Measurements from ENCODE around the gene ZNF714.
A peak's percentile ranks its signal among the peaks of the same experiment; 100 is the strongest.
"Not testable (repeated sequence)": the region's sequence is repeated elsewhere in the genome, so short reads cannot be mapped to it uniquely, and the experiment has no call there.

The ZNF714 gene

GRCh38 chr19:21133633-21134032 is 51.6 kb downstream of the ZNF714 start:
- no peak for ATAC-seq

GRCh38 chr19:21134934-21135366 is 52.9 kb downstream of the ZNF714 start:
- no peak for ATAC-seq

- ATAC-seq, result no peak
Observed at GRCh38 chr19:21135433-21135832, 53.4 kb downstream of the ZNF714 start.

GRCh38 chr19:21138130-21138529 is 56.1 kb downstream of the ZNF714 start:
- ATAC-seq, result no peak

GRCh38 chr19:21141006-21141405 is 59.0 kb downstream of the ZNF714 start:
- ATAC-seq, result not testable (repeated sequence)

GRCh38 chr19:21141787-21142464 is 59.9 kb downstream of the ZNF714 start, which contains the start of gene ZNF431:
TSS of gene ZNF431 (plus strand) at chr19:21142040. CDS start at chr19:21142184, 144 bp downstream.
- peak; percentile 100 for ATAC-seq

- ATAC-seq, result no peak
Observed at GRCh38 chr19:21143428-21143827, 61.4 kb downstream of the ZNF714 start.

GRCh38 chr19:21143854-21144253 is 61.9 kb downstream of the ZNF714 start:
- ATAC-seq, result no peak

- peak; percentile 70 to 87 for ATAC-seq
Observed at GRCh38 chr19:21147540-21147939, 65.5 kb downstream of the ZNF714 start.

- ATAC-seq, result no peak
Observed at GRCh38 chr19:21148681-21149080, 66.7 kb downstream of the ZNF714 start.

- no peak for ATAC-seq
Observed at GRCh38 chr19:21149877-21150276, 67.9 kb downstream of the ZNF714 start.

- no peak for ATAC-seq
Observed at GRCh38 chr19:21151460-21151859, 69.5 kb downstream of the ZNF714 start.

- ATAC-seq, result no peak
Observed at GRCh38 chr19:21158523-21159135, 76.6 kb downstream of the ZNF714 start.

- no peak for ATAC-seq
Observed at GRCh38 chr19:21164541-21164940, 82.5 kb downstream of the ZNF714 start.

GRCh38 chr19:21166436-21166835 is 84.4 kb downstream of the ZNF714 start:
- ATAC-seq, result no peak
